GM18502 (cell line): ENCODE measurements around the gene MACO1.
A peak's percentile ranks its signal among the peaks of the same experiment; 100 is the strongest.

Experiments
- ATAC-seq: cut with Tn5 transposase; IDR thresholded peaks from one replicate; pipeline ENCODE4 v1.9.1; 2021; ENCODE audit warnings: mild to moderate bottlenecking; ENCODE audit not compliant: unreplicated experiment, poor library complexity

Gene MACO1

GRCh38 chr1:25538191-25538767 is 107.6 kb downstream of the MACO1 start:
- ATAC-seq: no peak

GRCh38 chr1:25540750-25541342 is 110.1 kb downstream of the MACO1 start:
- no peak for ATAC-seq

DNA sequence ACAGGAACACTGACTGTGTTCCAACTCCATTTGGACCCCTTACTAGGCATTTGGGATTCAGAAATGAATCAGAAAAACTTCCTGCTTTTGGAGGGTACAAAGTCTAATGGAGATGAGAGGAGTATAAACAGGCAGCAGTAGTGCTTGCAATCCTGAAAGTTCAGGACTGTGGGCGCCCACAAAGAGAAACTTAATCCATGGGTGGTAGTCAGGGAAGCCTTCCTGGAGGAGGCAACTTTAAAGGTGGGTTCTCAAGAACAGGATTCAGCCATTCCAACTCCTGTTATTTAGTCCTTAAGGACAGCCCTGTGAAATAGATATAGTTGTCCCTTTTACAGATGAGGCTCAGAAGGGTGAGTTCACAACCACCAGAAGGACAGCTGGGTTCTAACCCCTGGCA is 110.7 kb downstream of the MACO1 start:
- no peak for ATAC-seq

- ATAC-seq: no peak
Observed at GRCh38 chr1:25541889-25542658, 111.4 kb downstream of the MACO1 start.

DNA sequence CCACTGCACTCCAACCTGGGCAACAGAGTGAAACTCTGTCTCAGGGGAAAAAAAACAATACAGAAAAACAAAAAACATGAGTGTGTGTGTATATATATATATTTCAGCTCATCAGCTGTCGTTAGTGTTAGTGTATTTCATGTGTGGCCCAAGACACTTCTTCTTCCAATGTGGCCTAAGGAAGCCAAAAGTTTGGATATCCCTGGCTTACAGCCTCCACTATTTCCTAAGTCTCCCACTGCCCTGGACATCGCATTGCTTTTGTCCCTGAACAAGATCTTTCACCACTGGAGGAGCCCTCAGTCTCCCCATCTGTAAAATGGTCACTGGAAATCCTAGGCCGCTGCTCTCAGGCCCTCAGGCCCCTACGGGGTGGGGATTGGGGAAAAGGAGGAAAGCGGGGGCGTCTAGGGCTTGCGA is 112.3 kb downstream of the MACO1 start:
- no peak for ATAC-seq

GRCh38 chr1:25543425-25544242 is 112.9 kb downstream of the MACO1 start, which contains the start of gene LDLRAP1:
TSS of gene LDLRAP1 (plus strand) at chr1:25543606. CDS start at chr1:25543699, 93 bp downstream.
- peak; percentile 89 for ATAC-seq

- ATAC-seq: no peak
Observed at GRCh38 chr1:25544243-25544764, 113.6 kb downstream of the MACO1 start.

DNA sequence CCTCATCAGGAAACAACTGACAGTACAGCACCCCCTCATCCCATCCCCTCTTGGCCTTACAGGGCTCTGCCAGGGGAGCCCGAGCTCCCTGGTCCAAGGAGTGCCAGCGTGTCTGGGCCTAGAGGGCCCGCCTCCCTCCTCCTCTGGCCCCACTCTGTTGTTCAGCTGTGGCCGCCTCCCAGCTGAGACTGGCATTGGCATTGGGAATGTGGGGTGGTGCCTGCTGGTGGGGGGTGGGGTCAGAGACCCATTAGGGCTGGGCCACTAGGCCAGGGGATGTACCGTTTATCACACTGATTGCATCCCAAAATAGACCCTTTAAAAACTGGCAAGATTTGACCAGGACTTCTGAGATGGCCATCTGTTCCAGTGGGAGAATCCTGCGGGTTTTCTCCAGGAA is 114.1 kb downstream of the MACO1 start:
- no peak for ATAC-seq

DNA sequence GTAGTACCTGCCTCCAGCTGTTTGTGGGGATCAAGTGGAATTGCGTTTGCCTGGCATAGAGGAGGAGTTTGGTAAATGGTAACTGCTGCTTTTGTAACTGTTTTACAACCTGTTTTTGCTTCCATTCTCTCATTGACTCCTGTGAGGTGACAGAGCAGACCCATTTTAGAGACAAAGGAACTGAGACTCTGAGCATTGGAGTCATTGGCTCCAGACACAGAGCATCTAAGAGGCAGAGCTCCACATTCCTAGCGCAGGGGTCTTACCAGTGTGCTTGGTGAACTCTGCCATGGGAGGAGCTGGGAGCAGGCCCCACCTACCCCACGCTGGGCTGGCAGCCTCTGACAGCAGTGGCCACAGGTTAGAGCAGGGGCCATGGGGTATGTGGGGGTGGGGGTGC is 115.1 kb downstream of the MACO1 start:
- ATAC-seq: no peak

DNA sequence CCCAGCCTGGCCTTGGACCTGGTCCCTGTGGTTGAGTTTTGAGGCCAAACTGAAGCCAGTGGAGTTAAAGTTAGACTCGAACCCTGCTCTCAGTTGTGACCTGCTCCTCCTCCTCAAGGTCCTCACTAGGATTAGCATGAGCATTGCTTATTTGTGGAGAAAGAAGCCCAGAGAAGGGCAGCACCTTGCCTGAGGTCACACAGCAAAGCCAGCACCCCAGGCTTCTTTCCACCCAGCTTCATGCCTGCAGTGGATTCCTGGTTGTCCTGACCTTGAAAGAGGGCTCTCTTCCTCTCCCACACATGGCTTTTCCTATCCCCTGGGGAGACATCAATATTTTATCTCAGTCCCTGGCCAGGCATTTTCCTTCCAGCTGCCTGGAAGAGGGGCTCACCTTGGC is 115.5 kb downstream of the MACO1 start:
- ATAC-seq: no peak

DNA sequence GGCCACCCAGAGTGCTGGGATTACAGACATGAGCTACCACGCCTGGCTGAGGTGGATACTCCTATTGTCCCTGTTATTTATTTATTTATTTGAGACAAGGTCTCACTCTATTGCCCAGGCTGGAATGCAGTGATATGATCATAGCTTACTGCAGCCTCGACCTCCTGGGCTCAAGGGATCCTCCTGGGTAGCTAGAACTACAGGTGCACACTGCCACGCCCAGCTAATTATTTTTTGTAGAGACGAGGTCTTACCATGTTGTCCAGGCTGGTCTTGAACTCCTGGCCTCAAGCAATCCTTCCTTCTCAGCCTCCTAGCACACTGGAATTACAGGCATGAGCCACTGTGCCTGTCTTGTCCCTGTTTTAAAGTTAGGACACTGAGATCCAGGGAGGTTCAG is 117.9 kb downstream of the MACO1 start:
- no peak for ATAC-seq

- ATAC-seq: peak; percentile 84
Observed at GRCh38 chr1:25549273-25550154, 118.8 kb downstream of the MACO1 start.
